RWPE1 (cell line): ENCODE measurements around the gene CAD.
"Not testable (repeated sequence)": the region's sequence is repeated elsewhere in the genome, so short reads cannot be mapped to it uniquely, and the experiment has no call there.

Experiments
- CTCF ChIA-PET: fragments of 350-600 bp; sonication (Branson Sonifier 250); formaldehyde crosslinking; extraction: SDS; loops from one replicate; lab custom pipeline; 2021; lab: Yijun Ruan, JAX
- POLR2A ChIA-PET: fragments of 400-600 bp; formaldehyde crosslinking; extraction: SDS; loops from one replicate; lab custom pipeline; 2020; ENCODE audit warnings: antibody characterized with exemption; ENCODE audit not compliant: low non-redundant PET; lab: Yijun Ruan, JAX
- DNase-seq: peaks from one replicate; pipeline ENCODE4 v3.0.0; 2012; ENCODE audit warnings: low spot score
- H3K27ac ChIP-seq: fragments of 450-650 bp; 2 replicates; pipeline ENCODE4 v1.5.1; 2017
- CTCF ChIP-seq: fragments of 450-650 bp; conservative IDR thresholded peaks from 2 replicates; pipeline ENCODE4 v1.5.1; 2017; ENCODE audit warnings: low read depth, mild to moderate bottlenecking

The CAD gene

GRCh38 chr2:27217173-27218121 is at the start of gene CAD:
TSS of gene CAD (plus strand) at chr2:27217369. CDS start at chr2:27217552, 183 bp downstream.
- ChIA-PET CTCF (no interaction called here), POLR2A (no interaction called here)
- DNase-seq = peak; percentile 79

GRCh38 chr2:27170581-27171337 is 46.4 kb upstream of the CAD start:
- POLR2A ChIA-PET = interaction anchor here (0.7 kb wide), 1 partner anchor 41 kb away, joined by 3 read pairs; the partner anchor contains the start of genes ATRAID and SLC5A6
- H3K27ac ChIP-seq = no peak overlapping the region
- CTCF ChIA-PET = interaction anchor here (0.6 to 1.7 kb wide), 9 partner anchors 10 to 138 kb away, joined by 3 to 11 read pairs (median 6); partner anchors contain the start of gene TCF23
- DNase-seq = no peak
- TF ChIP-seq CTCF = no peak

More at GRCh38 chr2:27217173-27218121, at the start of gene CAD:
- peak within 1 kb of the TSS; percentile 79 for H3K27ac ChIP-seq
- TF ChIP-seq CTCF = no peak

- no peak for TF ChIP-seq CTCF
- DNase-seq = no peak
- no peak overlapping the region for H3K27ac ChIP-seq
- ChIA-PET CTCF (interaction anchor here (0.8 to 1.7 kb wide), 2 partner anchors 22 to 40 kb away, joined by 3 to 7 read pairs; partner anchors contain the start of gene TCF23), POLR2A (interaction anchor here (0.7 kb wide), 1 partner anchor 40 kb away, joined by 3 read pairs; the partner anchor contains the start of genes ATRAID and SLC5A6)
Measured at GRCh38 chr2:27171351-27171848, 45.8 kb upstream of the CAD start.

- DNase-seq = no peak
- no peak overlapping the region for H3K27ac ChIP-seq
- TF ChIP-seq CTCF = no peak
- ChIA-PET POLR2A (interaction anchor here (0.7 kb wide), 1 partner anchor 12 kb away, joined by 6 read pairs; no protein-coding TSS in a partner anchor), CTCF (no interaction called here)
Measured at GRCh38 chr2:27174638-27175037, 42.5 kb upstream of the CAD start.

GRCh38 chr2:27175330-27175729 is 41.8 kb upstream of the CAD start:
- CTCF ChIA-PET = no interaction called here
- H3K27ac ChIP-seq = no peak overlapping the region
- no peak for DNase-seq
- no peak for TF ChIP-seq CTCF
- POLR2A ChIA-PET = interaction anchor here (0.7 kb wide), 1 partner anchor 11 kb away, joined by 6 read pairs; no protein-coding TSS in a partner anchor

GRCh38 chr2:27175781-27176180 is 41.4 kb upstream of the CAD start:
- POLR2A ChIA-PET, DNase-seq, CTCF ChIA-PET, H3K27ac ChIP-seq: not testable (repeated sequence)
